HG03064 (cell line): ENCODE measurements around the gene LNPEP.
A peak's percentile ranks its signal among the peaks of the same experiment; 100 is the strongest.
"Not testable (repeated sequence)": the region's sequence is repeated elsewhere in the genome, so short reads cannot be mapped to it uniquely, and the experiment has no call there.

Experiments
- ATAC-seq: cut with Tn5 transposase; IDR thresholded peaks from one replicate; pipeline ENCODE4 v1.9.1; 2021; ENCODE audit warnings: low read depth; ENCODE audit not compliant: unreplicated experiment

Gene LNPEP

DNA sequence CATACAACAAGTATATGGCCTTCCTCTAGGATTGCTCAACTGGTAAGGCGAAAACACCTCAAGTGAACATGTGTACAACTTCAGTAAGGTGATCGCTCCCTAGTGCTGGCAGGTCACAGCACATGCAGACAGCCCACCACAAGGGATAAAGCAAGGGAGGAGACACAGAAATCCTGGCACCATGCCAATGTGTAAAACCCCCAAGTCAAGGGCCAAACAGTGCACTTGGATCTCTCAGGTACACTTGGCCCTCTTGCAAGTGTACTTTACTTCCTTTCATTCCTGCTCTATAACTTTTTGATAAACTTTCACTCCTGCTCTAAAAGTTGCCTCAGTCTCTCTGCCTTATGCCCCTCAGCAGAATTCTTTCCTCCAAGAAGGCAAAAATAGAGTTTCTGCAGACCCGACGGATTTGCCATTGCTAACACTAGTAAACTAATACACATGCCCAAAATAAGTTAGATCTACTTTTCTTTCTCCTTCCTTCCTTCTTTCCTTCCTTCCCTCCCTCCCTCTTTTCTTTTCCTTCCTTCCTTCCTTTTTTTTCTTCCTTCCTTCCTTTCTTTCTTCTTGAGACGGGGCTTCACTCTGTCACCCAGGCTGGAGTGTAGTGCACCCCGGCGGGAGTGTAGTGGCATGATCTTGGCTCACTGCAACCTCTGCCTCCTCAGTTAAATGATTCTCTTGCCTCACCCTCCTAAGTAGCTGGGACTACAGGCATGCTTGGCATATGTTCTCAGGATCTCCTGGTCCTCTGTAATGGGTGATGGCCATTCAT, 6.8 kb upstream of the LNPEP start:
- ATAC-seq, result no peak

DNA sequence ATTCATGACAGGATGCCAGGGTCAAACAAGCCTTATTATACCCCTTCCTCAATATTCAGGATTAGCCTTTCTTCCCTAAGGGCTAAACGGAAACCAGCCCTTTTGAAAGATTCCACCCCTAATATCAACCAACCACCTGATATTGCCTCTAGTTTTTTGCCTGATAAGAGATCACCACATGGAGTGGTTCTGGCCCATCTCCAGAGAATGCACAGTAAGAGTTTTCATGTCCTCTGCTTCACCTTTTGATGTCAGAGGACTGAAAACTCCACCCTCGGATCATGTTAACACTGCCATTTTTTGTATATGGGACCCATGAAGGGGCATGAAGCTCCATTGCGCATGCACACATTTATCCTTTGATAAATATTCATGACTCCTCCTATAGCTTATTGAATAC, 5.8 kb upstream of the LNPEP start:
- no peak for ATAC-seq

DNA sequence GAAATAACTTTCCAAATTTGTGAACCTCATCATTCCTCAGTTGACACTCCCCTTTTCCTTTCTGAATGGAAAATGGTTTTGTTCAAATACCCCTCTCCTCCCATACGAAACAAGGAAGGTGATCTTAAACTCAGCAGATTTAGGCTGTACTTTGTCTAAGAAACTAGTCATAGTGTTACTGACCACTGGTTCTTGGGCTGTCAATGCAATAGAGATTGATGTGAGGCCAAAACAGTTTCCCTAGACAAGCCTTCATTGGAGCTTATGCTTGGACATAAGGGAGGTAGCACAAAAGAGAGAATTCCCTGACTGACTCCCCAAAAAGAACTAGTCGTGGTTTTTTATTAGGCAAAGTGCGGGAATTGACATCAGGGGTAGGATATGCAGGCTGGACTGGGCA, 5.3 kb upstream of the LNPEP start:
- no peak for ATAC-seq

DNA sequence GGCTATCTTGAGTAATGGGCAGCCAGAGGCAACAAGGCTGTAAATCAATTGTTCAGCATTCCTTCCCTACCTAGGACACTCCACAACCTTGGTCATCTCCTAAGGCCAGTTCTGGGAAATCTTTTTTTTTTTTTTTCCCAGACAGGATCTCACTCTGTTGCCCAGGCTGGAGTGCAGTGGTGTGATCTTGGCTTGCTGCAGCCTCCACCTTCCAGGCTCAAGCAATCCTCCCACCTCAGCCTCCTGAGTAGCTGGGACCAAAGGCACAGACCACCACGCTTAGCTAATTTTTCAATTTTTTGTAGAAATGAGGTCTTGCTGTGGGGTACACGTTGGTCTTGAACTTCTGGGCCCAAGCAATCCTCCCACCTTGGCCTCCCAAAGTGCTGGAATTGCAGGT, 4.8 kb upstream of the LNPEP start:
- ATAC-seq, result not testable (repeated sequence)

DNA sequence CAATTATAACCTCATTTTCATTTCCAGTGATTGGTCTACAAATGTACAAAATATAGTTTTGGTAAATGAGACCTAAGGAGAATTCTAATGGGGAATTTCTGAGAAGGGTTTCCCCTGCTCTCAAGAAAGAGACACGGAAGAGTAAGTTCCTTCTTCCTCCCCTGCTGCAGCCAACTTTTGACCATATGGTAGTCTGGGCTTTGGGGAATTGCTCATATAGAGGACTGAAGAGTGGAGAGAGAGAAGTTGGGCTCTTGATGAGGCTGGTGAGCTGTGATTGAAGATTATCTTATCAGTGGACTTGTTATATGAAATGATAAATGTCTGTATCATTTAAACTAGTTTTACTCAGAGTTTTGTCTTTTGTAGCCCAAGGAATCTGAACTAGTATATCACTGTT, 4.3 kb upstream of the LNPEP start:
- no peak for ATAC-seq

DNA sequence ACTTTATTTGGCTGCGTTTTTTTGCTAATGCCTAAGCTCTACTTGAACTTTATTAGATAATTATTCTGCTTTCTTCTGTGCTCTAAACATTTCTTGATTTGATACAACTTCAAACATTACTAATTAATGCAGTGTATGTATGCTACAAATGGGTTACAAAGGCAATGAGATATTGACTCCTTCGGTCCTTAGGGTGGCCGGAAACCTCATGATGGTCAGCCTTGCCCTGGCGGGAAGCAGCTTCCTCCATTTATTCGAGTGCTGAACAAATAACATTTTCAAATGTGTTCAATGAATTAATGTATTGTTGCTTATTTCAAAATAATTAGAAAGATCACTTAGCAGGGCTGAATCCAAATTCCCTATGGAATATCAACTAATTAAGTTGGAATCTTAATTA, 3.9 kb upstream of the LNPEP start:
- ATAC-seq, result no peak

DNA sequence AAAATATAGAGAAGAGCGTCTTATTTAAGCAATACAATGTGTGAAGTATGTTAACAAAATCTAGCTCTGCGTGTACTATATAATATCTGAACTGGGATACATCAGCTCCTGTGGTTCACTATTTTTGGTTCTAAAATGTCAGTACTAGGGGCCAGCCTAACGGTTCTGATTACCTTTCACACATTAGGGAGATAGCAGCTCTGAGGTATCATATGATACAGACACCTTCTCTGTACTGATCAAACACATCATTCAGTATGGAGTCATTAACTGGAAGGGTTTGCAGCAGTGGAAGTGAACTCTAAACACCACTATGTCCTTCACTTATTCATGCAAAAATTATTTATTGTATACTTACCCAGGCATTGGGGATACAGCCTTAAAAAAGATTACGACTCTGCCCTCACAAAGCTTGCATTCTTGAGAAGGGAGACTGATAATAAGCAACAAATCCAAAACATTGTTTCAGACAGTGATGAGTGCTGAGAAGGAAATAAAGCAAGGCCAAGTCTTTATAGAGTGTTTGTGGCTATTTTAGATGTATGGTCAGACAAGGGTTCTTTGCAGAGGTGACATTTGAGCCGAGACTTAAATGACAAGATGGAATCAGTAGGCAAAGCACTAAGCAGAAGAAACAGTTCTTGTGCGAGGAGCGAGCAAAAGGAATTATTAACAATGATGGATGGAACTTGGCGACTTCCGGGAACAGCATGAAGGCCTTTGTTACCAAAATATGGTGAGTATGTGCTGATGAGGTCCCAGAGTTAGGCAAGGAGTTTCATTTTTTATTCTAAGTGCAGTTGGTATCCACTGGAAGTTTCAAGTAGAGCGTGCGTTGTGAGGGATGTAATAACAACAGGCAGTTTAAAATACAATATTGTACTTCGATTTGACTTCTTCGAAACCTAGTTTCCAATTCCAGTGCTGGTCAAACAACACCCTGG, 1.8 kb upstream of the LNPEP start:
- no peak for ATAC-seq

DNA sequence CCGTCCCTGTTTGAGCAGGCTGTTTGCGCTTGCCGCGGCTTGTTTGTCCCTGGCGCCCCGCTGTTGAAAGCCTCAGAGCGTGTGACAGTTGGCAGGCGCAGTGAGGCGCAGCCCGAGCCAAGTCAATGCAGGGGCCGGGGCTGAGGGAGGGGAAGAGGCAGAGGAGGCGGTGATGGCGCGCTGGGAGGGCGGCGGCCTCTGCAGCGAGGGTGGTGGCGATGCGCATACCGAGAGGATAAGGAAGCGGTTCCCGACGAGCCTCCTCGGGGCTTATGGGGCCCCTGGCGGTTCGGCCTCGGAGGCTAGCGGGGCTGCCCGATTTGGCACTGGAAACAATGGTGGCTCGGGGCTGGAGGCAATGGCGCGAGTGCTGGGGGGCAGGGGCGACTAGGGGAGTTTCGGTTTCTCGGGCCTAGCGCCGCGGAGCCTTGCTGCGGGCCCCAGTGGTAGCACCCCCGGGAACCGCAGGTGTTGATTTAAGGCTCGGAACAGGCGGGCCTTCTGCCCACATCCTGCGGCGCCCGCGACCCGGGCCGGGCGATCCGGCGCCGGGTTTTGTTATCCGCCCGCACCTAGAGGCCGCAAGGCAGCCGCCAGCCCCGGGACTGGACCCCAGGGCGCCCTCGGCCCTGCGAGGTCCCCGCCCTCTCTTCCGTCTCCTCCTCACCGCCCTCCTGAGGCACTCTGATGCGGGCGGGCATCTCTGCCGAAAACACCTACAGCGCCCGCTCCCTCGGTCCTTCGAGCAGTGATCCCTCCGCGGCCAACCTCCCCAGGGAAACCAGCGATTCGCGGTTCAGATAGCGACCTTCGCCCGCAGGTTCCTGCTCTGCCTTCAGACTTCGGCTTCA, 947 bp upstream of the LNPEP start:
- peak; percentile 53 for ATAC-seq

DNA sequence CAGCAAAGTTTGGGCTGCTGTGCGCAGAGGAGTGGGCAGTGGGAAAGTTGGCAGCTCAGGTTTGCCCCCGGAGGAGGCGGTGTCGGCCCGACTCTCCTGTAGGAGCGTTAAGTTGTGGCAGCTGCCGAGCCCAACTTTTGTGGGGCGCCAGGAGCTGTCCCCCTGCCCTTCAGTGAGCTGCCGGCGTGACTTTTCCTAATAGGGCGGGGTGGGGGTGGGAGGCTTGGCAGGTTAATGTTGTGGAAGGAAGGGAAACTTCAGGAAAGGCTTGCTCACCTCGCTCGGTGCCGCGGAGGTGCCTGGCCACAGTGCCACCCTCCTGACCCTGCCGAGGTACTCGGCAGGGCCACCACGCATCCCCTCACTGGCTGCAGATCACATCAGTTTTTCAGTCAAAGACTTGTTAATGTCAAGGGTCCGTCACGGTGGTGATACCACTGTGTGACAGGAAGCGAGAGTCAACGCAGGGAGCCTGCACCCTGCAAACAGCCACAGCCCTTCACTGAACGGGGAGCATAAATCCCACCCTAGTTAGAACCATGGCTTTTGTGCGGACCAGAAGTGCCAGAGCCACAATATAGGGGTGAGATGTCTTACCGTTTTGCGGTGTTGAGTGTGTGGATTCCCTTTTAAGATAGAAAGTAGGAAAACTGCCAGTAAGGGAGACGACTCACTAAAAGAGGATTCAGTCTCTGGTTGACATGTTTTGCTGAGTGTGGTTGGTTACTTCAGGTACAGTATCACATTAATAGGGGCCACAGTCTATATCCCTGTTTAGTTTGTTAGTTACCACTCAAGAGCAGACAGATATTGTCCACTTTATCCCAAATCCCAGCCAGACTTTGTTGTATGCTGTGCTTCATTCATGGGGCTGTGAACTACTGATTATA, 796 bp downstream of the LNPEP start:
- peak; percentile 34 for ATAC-seq

DNA sequence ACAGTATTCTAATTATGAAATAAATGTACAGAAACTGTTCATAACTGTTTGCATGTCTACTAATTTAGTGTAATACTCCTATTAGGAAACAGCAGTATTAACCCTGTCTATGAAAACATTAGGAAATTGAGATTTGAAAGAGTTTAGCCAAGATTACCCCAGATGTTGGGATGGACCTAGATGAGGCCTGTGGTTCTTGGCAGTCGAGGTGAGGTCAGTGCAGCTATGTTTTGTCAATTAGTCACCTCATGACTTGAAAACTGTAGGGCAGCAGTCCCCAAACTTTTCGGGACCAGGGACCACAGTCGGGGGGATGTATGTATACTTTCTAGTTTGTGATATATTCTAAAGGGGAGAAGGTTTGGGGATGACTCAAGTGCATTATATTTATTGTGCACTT, 4.7 kb downstream of the LNPEP start:
- ATAC-seq, result no peak

DNA sequence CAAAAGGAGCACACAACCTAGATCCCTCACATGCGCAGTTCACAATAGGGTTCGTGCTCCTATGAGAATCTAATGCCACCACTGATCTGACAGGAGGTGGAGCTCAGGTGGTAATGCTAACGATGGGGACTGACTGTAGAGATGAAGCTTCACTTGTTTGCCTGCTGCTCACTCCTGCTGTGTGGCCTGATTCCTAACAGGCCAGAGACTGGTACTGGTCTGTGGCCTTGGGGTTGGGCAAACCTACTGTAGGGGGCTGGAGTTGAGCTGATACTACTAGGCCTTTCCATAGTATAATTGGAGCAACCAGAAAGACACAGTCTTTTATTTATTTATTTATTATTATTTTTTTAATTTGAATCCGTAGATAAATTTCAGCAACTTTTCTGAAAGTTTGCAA, 5.3 kb downstream of the LNPEP start:
- no peak for ATAC-seq

DNA sequence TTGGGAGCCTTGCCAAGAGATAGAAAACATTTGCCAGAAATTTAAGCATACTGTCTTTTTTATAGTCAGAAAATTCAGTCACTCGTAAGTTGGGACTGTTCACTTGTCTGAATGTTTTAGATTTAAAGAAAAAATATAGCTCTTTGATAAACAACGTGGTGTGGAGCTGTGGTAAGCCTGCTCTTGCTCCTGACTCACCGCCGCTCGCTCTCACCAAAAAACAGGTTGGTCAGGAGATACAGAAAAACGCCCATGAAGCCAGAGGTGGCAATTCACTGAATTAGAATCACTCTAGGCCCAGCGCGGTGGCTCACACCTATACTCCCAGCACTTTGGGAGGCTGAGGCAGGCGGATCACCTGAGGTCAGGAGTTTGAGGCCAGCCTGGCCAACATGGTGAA, 6.2 kb downstream of the LNPEP start:
- no peak for ATAC-seq

DNA sequence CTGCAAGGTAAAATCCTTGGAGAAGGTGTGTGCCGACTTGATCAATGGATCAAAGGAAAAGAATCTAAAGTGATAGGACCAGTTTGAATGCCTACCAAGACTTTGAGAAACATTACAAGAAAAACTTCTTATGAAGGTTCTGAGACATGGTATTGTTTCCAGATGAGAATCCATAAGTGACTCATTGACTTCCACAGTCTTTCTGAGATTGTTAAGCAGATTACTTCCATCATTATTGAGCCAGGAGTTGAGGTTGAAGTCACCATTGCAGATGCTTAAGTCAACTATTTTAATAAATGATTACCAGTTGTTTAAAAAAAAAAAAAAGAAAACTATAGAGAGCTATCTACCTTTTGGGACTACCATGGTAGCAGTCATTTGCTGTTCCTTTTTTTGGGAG, 7.0 kb downstream of the LNPEP start:
- no peak for ATAC-seq

DNA sequence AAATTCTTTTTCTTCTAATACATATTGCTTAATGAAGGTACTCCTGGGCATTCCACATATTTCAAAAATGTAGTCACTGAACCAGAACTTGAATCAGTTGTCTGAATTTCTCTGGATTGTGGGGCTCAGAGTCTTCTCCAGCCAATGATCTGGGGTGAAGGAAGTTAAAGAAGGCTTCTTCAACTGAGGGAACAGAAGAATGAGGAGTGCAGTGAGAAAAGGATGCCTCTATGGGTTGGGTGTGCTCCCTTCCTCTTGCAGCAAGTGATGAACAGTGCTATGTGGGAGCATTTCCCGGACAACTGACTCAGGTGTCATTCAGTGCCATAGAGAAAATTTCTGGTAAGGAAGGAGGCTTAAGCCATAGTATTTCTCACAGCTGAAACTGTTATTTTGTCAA, 7.9 kb downstream of the LNPEP start:
- ATAC-seq, result no peak

DNA sequence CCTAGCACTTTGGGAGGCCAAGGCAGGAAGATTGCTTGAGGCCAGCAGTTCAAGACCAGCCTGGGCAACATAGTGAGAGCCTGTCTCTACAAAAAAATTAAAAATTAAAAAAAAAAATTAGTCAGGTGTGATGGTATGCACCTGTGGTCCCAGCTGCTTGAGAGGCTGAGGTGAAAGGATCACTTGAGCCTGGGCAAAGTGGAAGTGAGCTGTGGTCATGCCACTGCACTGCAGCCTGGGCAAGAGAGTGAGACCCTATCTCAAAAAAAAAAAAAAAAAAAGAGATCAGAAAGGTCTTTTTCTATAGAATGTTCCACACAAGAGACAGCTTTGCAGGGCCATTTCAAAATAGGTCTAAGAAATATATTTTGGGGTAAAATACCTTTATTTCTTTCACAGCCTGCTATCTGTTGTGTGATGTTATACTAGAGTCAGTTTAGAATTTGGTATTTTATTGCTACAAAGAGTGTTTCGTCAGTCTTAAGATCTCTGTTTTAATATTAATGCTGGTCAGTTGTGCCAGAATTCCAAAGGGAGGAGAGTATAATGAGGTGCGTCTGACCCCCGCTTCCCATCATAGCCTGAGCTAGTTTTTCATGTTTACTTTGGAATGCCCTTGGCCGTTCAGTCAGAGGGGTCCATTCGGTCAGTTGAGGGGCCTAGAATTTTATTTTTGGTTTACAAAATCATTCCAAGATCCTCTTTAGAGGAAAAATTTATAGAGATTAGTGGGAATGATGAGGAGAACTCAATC, 9.4 kb downstream of the LNPEP start:
- ATAC-seq, result no peak

DNA sequence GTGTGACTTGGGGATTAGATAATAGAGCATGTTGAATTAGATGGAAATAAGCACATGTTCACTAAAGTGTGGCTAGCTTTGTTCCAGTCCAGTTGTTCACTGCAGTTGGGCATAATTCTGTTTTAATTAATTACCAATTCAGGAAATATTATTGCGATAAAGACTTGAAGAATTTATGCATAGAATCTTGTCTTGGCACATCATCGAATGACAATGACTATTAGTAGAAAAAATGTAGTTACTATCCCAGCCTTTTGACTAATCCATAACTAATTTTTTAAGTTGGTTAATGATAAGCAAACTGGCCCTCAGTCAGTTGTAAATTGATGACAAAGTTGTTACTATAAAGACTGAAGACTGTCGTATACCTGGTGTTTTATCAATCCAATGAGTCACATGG, 10.5 kb downstream of the LNPEP start:
- no peak for ATAC-seq

DNA sequence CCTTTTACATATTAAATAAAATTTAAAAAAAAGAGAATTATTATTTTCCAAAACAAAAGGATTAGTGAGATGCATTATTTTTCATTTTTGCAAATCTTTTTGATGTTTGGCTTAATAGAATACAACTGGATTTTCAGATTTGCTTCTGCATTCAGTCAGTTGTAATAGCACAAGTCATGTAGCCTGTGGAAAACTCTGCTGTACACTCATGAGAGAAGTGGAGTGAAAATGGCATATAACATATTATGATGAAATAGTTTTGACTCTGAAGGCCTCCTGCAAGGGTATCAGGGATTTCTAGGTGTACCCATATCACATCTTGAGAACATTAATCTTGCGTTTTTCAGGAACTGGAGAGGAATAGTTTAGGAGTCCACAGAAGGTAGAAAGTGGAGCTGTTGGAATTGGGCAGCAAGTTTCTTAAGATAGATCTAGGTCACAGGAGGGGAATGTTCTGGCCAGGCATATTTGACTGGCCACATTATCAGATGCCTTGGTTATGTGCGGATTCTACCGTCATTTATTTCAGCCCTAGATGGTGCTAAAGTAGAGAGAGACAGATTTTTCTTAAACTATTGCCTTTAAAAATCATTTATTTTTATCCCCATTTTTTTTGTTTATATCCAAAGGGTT, 16.4 kb downstream of the LNPEP start:
- no peak for ATAC-seq

DNA sequence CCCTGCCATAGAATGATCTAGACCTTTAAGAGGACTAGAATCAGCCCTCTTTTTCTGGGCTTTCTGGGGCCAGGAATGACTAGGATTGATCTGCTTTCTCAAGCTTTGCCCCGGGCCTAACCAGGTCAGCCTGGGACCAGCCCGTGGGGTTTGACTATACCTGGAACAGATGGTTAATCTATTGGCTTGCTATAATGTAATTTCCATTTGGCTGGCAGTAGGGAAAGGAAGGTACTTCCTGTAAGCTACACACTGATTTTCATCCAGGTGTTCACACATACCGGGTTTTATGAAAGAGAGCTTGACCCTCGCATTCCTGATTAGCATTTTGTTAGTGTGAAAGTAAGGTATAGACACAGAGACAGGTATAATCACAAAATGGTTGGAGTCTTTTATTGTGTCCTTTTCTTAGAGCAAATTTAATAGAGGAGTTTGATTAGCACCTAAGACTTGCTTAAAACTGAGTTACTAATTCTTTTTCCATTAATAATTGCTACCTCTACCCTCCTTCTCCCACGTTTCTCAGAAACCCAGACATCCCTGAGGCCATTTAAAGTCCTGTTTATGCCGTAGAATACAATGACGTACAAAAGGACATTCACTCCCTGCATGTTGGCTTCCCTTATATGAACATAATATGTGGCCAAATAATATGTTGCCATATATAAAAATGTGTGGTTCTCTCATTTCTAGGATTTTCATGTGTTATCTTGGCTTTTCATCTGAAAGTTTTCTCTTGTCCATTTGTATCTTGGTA, 17.3 kb downstream of the LNPEP start:
- no peak for ATAC-seq
